Uterus (tissue), 2 donors: ENCODE results near the gene RAB11FIP4.

Experiments
- POLR2A ChIP-seq, 2 donors: fragments of 450-650 bp; IDR thresholded peaks; one replicate each; pipeline ENCODE4 v1.6.1; 2016; ENCODE audit warnings: antibody characterized with exemption in 2 of 2, mild to moderate bottlenecking in 1 of 2, moderate library complexity in 1 of 2
- TF ChIP-seq, protein P1 (sequence below), 4 experiments: fragments of 200-600 bp in 2 of 4; fragments of 450-650 bp in 2 of 4; sonication (generic) in 2 of 4; IDR thresholded peaks; one replicate each; pipeline ENCODE4 v1.5.1; 2016 to 2019; ENCODE audit warnings: antibody characterized with exemption in 4 of 4, mild to moderate bottlenecking in 2 of 4, moderate library complexity in 1 of 4

DNA sequence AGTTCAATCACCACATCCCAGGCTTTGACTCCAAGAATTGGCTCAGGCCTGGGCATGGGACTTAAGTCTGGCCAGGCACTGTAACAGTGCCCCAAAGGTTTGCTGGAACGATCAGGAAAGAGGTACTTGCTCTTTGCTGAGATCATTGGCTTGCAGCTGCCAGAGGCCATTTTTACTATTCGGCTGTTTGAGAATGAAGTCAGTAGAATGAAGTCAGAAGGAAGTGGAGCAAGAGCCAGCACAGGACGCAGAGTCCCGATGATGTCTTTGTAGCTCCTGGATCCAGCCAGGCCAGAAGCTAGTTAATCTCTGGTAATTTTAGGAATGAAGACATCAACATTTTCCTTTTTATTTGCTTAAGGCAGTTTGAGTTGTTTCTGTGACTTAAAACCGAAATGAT lies 195.5 kb downstream of the RAB11FIP4 start:
- TF ChIP-seq, protein P1, sequence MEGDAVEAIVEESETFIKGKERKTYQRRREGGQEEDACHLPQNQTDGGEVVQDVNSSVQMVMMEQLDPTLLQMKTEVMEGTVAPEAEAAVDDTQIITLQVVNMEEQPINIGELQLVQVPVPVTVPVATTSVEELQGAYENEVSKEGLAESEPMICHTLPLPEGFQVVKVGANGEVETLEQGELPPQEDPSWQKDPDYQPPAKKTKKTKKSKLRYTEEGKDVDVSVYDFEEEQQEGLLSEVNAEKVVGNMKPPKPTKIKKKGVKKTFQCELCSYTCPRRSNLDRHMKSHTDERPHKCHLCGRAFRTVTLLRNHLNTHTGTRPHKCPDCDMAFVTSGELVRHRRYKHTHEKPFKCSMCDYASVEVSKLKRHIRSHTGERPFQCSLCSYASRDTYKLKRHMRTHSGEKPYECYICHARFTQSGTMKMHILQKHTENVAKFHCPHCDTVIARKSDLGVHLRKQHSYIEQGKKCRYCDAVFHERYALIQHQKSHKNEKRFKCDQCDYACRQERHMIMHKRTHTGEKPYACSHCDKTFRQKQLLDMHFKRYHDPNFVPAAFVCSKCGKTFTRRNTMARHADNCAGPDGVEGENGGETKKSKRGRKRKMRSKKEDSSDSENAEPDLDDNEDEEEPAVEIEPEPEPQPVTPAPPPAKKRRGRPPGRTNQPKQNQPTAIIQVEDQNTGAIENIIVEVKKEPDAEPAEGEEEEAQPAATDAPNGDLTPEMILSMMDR (IDR thresholded peaks at IDR 0.05), result no peak
- no peak for TF ChIP-seq POLR2A (IDR thresholded peaks at IDR 0.05)
